ENCODE data around the gene COA7. TPM values are rescaled to one million over a fixed set of nuclear protein-coding genes. Genes with fewer than 3 reads are reported as not detected.
"Not testable (repeated sequence)": the region's sequence is repeated elsewhere in the genome, so short reads cannot be mapped to it uniquely, and the experiment has no call there.

Gene COA7
- total and polyA plus RNA-seq, 11 donors: 6.4 to 19.5 (median 16.3) TPM

DNA sequence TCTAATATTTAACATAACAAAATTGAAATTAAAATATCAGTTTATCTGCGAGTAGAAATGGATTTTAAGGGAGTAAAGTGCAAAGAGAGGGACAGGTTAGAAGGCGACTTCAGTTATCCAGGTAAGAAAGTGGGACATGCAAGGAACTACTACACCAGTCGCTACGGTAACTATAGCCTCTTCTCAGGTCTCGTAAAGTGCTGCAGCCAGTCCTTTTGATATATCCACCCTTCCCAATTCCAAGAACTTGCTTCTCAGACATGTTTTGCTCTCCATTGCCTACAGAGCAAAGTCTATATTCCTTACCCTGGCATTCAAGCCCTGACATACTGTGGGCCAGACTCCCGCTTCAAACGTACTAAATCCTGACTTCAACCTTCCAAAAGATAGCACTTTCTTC is 2.5 kb downstream of the COA7 start:
- Histone ChIP-seq H3K27ac (no peak overlapping the region), H3K27me3 (no peaks in the 10 kb centered on the region), H3K4me3 (no peak overlapping the region), H3K4me1 (peaks cover 0 to 18% (median 4%) of the 10 kb centered on the region in 12 donors), H3K9me3 (no peaks in the 10 kb centered on the region), H3K36me3 (peaks cover 0 to 24% (median 18%) of the 10 kb centered on the region in 9 donors)
- DNase-seq (no peak), ATAC-seq (no peak)
- 91 to 93% (median 93%) methylated on average over 7 of the region's 7 CpGs for WGBS, 4 donors
- intact Hi-C loops (cut with DNase I): loop anchor here in 3 of 10 donors (5.0 to 10.0 kb wide), 5 partner anchors 143 to 638 kb away; partner anchors contain the start of genes ECHDC2 (in 2 of the 3), SCP2 (in 2 of the 3), BTF3L4 (in 1 of the 3) and CC2D1B (in 1 of the 3)
- TF ChIP-seq, protein P1, sequence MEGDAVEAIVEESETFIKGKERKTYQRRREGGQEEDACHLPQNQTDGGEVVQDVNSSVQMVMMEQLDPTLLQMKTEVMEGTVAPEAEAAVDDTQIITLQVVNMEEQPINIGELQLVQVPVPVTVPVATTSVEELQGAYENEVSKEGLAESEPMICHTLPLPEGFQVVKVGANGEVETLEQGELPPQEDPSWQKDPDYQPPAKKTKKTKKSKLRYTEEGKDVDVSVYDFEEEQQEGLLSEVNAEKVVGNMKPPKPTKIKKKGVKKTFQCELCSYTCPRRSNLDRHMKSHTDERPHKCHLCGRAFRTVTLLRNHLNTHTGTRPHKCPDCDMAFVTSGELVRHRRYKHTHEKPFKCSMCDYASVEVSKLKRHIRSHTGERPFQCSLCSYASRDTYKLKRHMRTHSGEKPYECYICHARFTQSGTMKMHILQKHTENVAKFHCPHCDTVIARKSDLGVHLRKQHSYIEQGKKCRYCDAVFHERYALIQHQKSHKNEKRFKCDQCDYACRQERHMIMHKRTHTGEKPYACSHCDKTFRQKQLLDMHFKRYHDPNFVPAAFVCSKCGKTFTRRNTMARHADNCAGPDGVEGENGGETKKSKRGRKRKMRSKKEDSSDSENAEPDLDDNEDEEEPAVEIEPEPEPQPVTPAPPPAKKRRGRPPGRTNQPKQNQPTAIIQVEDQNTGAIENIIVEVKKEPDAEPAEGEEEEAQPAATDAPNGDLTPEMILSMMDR (IDR thresholded peaks at IDR 0.05): no peak
- TF ChIP-seq POLR2A (IDR thresholded peaks at IDR 0.05): no peak

DNA sequence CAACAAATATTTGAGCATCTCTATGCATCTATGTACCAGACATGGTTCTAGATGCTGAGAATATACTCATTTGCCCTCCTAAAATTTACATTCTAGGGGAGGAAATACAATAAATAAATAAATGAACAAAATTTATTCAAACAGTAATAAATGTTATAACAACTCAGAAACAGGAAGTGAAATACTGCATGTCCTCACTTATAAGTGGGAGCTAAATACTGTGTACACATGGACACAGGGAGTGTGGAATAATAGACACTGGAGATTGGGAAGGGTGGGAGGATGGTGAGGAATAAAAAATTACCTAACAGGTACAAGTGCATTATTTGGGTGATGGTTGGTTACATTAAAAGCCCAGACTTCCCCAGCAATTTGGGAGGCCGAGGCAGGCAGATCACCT is 4.3 kb downstream of the COA7 start:
- no peak for TF ChIP-seq POLR2A (IDR thresholded peaks at IDR 0.05)
- TF ChIP-seq, protein P1 (IDR thresholded peaks at IDR 0.05): no peak
- Histone ChIP-seq H3K9me3 (no peaks in the 10 kb centered on the region), H3K27ac (no peak overlapping the region), H3K36me3 (peaks cover 0 to 41% (median 27%) of the 10 kb centered on the region in 9 donors), H3K4me1 (peaks cover 0 to 17% (median 4%) of the 10 kb centered on the region in 12 donors), H3K4me3 (no peak overlapping the region), H3K27me3 (no peaks in the 10 kb centered on the region)
- no peak for ATAC-seq
- DNase-seq: no peak
- intact Hi-C loops (cut with DNase I): loop anchor here in 3 of 10 donors (10.0 kb wide), 2 partner anchors 231 to 491 kb away; partner anchors contain the start of genes ECHDC2 (in 2 of the 3) and SCP2 (in 2 of the 3)
- 88 to 100% (median 93%) methylated on average over 1 of the region's 1 CpG for WGBS, 4 donors

DNA sequence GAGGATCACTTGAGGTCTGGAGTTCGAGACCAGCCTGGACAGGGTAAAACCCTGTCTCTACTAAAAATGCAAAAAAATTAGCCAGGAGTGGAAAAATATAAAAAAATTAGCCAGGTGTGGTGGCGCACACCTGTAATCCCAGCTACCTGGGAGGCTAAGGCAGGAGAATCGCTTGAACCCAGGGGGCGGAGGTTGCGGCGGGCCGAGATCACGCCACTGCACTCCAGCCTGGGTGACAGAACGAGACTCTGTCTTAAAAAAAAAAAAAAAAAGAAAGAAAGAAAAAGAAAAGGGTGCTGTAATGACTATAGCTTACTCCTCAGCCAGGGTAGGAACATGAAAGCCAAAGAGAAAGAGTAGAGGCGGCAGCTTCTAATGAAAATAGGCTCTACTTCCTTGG is 4.8 kb downstream of the COA7 start:
- not testable (repeated sequence) for H3K27ac ChIP-seq, H3K4me3 ChIP-seq, ATAC-seq, H3K27me3 ChIP-seq, DNase-seq, H3K9me3 ChIP-seq
- H3K4me1 ChIP-seq: peaks cover 0 to 12% (median under 1%) of the 10 kb centered on the region in 12 donors
- H3K36me3 ChIP-seq: peaks cover 0 to 46% (median 32%) of the 10 kb centered on the region in 9 donors
- WGBS, 4 donors: 93 to 96% (median 95%) methylated on average over 10 of the region's 10 CpGs
- intact Hi-C loops (cut with DNase I): loop anchor here in 3 of 10 donors (10.0 kb wide), 2 partner anchors 231 to 491 kb away; partner anchors contain the start of genes ECHDC2 (in 2 of the 3) and SCP2 (in 2 of the 3)

DNA sequence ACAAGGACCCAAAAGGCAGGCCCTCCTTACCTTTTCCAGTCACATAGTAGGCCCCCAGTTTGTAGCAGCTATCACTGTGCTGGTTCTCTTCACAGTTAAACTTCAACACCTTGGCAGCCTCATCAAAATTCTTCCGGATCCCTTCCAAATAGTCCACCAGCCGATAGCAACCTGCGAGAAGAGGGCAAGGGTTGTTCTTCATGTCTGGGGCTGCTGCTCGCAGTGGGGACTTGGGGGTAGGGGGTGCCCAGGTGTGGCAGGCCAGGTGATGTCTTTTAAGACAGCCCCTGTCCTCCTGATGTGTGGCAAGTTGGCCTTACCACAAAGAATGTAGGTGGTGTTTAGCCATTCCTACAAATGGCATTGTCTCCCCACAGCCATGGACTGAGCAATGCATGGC is 5.5 kb downstream of the COA7 start:
- 72 to 83% (median 79%) methylated on average over 4 of the region's 4 CpGs for WGBS, 4 donors
- Histone ChIP-seq H3K36me3 (peaks cover 0 to 53% (median 37%) of the 10 kb centered on the region in 9 donors), H3K4me3 (no peak overlapping the region), H3K4me1 (peaks cover 0 to 10% (median 0%) of the 10 kb centered on the region in 12 donors), H3K9me3 (no peaks in the 10 kb centered on the region), H3K27ac (no peak overlapping the region), H3K27me3 (no peaks in the 10 kb centered on the region)
- no peak for TF ChIP-seq POLR2A (IDR thresholded peaks at IDR 0.05)
- TF ChIP-seq, protein P1 (IDR thresholded peaks at IDR 0.05): no peak
- no peak for ATAC-seq
- intact Hi-C loops (cut with DNase I): loop anchor here in 3 of 10 donors (10.0 kb wide), 2 partner anchors 232 to 492 kb away; partner anchors contain the start of genes ECHDC2 (in 2 of the 3) and SCP2 (in 2 of the 3)
- DNase-seq: no peak

All from heart left ventricle (tissue), 16 donors.